ENCODE data around the gene PUS1.

Gene PUS1

GRCh38 chr12:131981388-131981787 is 52.3 kb downstream of the PUS1 start:
- ATAC-seq = no peak

GRCh38 chr12:131982041-131982440 is 53.0 kb downstream of the PUS1 start:
- ATAC-seq = no peak
- TF ChIP-seq TSHZ2 (CRISPR knock-in tag; IDR thresholded peaks at IDR 0.05) (no peak), ZFP30 (CRISPR knock-in tag; IDR thresholded peaks at IDR 0.05) (no peak), PPARA (CRISPR knock-in tag; IDR thresholded peaks at IDR 0.05; ENCODE audit: borderline replicate concordance) (no peak), ISL1 (CRISPR knock-in tag; IDR thresholded peaks at IDR 0.05) (no peak), CSDC2 (CRISPR knock-in tag; IDR thresholded peaks at IDR 0.05) (no peak), ZFP3 (CRISPR knock-in tag; IDR thresholded peaks at IDR 0.05) (no peak), PATZ1 (CRISPR knock-in tag; IDR thresholded peaks at IDR 0.05; ENCODE audit: borderline replicate concordance) (no peak), POU6F1 (CRISPR knock-in tag; IDR thresholded peaks at IDR 0.05; ENCODE audit: borderline replicate concordance, low read depth) (no peak), ZNF565 (CRISPR knock-in tag; conservative IDR thresholded peaks at IDR 0.05; ENCODE audit: low read depth) (no peak), RARB (CRISPR knock-in tag; IDR thresholded peaks at IDR 0.05) (no peak), TOX (CRISPR knock-in tag; IDR thresholded peaks at IDR 0.05; ENCODE audit: borderline replicate concordance) (no peak), ZNF70 (CRISPR knock-in tag; IDR thresholded peaks at IDR 0.05) (no peak), TCF4 (CRISPR knock-in tag; IDR thresholded peaks at IDR 0.05; ENCODE audit: borderline replicate concordance) (no peak)

More at GRCh38 chr12:131981388-131981787, 52.3 kb downstream of the PUS1 start:
- TF ChIP-seq ZNF565 (CRISPR knock-in tag; conservative IDR thresholded peaks at IDR 0.05; ENCODE audit: low read depth) = no peak
- TF ChIP-seq PPARA (CRISPR knock-in tag; IDR thresholded peaks at IDR 0.05; ENCODE audit: borderline replicate concordance) = no peak
- no peak for TF ChIP-seq POU6F1 (CRISPR knock-in tag; IDR thresholded peaks at IDR 0.05; ENCODE audit: borderline replicate concordance, low read depth)
- TF ChIP-seq TOX (CRISPR knock-in tag; IDR thresholded peaks at IDR 0.05; ENCODE audit: borderline replicate concordance) = no peak
- no peak for TF ChIP-seq CSRNP3 (CRISPR knock-in tag; IDR thresholded peaks at IDR 0.05)
- no peak for TF ChIP-seq ZNF8 (CRISPR knock-in tag; IDR thresholded peaks at IDR 0.05)
- TF ChIP-seq ZNF70 (CRISPR knock-in tag; IDR thresholded peaks at IDR 0.05) = no peak
- no peak for TF ChIP-seq SNAI2 (CRISPR knock-in tag; IDR thresholded peaks at IDR 0.05)

GRCh38 chr12:131983026-131983425 is 54.0 kb downstream of the PUS1 start:
- TF ChIP-seq TSHZ2 (CRISPR knock-in tag; IDR thresholded peaks at IDR 0.05) (no peak), CSRNP3 (CRISPR knock-in tag; IDR thresholded peaks at IDR 0.05) (no peak), CREB5 (CRISPR knock-in tag; IDR thresholded peaks at IDR 0.05; ENCODE audit: low read depth) (no peak)
- no peak for ATAC-seq
